Suppressor macrophage (primary cell): Measurements from ENCODE around the gene ITPK1.

Source experiments
- DNase-seq, 4 experiments: peaks; one replicate each; pipeline ENCODE4 v3.0.0-alpha.2; 2020 to 2022

The ITPK1 gene

DNA sequence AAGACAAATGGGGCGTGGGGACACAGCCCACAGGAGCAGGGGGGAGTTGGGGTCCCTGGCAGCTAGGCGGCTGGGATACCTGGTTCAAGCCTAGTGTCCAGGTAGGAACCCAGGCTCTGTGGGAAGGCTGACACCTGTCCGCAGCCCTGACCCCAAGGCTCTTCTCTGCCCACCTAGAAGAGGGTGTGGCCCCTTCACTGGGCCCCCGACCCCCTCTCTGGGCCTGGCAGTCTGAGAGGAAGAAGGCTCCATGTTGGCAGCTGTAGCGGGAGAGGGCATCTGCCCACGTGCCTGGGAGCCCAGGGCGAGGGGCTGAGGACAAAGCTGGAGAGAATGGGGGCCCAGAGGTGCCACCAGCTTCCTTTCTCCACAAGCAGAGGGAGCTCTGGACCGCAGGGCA lies 182.2 kb downstream of the ITPK1 start:
- DNase-seq, result no peak

DNA sequence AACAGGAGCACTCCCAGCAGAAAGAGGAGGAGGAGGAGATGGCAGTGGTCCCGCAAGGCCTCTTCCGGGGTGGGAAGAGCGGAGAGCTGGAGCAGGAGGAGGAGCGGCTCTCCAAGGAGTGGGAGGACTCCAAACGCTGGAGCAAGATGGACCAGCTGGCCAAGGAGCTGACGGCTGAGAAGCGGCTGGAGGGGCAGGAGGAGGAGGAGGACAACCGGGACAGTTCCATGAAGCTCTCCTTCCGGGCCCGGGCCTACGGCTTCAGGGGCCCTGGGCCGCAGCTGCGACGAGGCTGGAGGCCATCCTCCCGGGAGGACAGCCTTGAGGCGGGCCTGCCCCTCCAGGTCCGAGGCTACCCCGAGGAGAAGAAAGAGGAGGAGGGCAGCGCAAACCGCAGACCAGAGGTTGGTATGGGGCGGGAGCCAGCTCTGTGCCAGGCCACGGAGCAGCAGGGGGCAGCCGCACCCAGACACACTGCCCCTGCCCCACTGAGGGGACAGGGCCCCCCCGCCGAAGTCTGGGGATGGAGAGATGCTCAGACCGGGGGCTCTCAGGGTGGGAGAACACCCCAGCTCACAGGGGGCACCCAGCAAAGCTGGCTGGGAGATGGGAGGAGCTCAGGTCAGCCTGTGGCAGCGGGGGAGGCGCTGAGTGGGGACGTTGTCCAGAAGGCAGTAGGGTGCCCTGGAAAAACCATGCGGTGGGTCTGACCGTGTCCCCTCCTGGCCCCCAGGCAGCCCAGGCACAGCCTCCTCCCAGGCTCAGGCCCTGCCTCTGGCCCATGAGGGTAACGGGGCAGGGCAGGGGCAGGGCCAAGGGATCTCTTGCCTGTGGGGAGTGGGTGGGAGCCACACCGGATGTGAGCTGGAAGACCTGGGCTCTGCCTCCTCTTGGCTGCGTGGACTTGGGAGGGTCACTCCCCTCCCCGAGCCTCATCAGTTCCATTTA lies 183.0 kb downstream of the ITPK1 start:
- DNase-seq, result no peak

DNA sequence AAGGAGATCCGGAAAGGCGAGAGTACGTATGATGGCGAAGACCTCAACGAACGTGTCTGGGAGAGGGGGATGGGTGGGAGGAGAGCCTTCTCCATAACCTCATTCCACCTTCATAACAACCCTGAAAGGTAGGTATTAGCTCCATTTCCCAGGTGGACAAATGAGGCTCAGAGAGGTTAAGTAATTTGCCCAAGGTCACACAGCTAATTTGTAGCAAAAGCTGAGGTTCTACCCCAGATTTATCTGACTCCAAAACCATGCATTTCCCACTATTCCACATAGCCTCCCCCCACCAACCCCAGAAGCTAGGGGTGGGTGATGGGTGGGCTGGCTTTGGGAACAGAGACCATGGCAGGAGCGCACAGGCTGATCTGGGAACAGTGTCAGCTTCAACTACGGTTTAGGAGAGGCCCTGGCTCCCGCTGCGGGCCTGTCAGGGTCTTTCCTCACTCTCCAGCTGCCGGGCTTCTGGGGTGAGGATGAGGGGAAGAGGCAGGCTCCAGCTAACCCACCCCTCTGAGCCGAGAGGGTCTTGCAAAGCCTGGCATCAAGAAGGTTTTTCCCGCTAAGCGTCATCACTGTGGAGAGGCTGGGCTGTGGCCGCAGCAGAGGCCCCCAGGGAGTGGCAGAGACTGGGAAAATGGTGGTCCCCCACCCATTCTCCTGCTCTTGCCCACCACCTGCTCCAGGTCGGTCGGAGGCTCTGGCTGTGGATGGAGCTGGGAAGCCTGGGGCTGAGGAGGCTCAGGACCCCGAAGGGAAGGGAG lies 183.9 kb downstream of the ITPK1 start:
- no peak for DNase-seq

- no peak for DNase-seq
Observed at GRCh38 chr14:92930737-92931602, 184.8 kb downstream of the ITPK1 start.

- DNase-seq, result no peak
Observed at GRCh38 chr14:92929689-92930608, 185.8 kb downstream of the ITPK1 start.

- DNase-seq, result no peak
Observed at GRCh38 chr14:92928961-92929688, 186.6 kb downstream of the ITPK1 start.

- no peak for DNase-seq
Observed at GRCh38 chr14:92928258-92928629, 187.5 kb downstream of the ITPK1 start.

- no peak for DNase-seq
Observed at GRCh38 chr14:92927349-92928257, 188.1 kb downstream of the ITPK1 start.

DNA sequence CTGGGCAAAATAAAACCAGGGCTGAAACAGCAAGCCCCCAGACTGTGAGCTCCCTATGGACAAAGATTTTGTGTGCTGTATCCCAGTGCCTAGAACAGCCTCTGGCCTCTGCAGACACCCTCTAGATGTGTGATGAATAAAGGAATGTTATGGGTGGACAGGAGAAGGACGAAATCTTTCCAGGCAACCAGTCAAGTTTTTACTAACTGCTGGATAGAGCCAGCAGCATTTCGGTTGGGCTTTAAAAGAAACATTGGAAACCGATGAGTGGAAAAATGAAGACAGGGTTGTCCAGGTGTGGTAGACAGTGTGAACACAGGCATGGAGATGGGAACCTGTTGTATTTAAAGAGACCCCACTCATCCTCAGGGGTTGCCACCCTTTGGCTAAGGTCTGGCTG lies 188.8 kb downstream of the ITPK1 start:
- no peak for DNase-seq

- DNase-seq, result no peak
Observed at GRCh38 chr14:92926180-92926845, 189.4 kb downstream of the ITPK1 start.

DNA sequence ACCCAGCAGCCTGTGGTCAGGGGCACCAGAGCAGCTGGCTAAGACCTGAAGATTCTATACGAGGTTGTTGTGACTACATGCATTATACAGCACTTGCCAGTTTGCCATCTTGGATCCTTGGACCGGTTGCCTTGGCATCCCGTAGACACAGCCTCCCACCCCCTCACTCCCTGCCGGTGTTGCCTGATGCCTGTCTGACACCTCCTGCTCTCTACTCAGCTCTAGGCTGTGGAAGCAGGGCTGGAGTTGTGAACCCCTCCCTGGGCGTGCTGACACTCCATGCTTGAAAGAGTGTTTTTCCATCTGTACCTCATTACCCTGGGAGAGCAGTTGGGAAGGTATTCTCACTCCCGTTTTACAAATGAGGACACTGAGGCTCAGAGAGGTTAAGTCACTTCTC lies 190.3 kb downstream of the ITPK1 start:
- DNase-seq, result no peak

DNA sequence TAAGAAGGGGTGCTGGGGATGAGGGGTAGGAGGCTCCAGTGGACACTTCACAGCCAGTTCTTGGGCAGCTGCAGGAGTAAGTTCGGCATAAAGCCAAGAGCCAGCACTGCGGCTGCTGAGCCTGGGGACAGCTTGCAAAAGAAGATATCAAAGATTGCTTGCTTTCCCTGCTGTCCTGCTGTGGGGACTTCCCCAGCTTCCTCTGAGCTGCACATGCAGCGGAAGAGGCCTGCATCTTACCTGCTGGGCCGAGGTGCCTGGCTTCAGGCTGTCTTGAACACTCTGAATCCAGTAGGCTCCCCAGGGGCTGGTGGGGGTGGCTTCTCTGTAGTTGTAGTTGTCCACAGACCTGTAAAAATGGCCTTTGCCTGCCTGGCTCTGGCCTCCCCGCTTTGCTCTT lies 191.5 kb downstream of the ITPK1 start:
- no peak for DNase-seq

DNA sequence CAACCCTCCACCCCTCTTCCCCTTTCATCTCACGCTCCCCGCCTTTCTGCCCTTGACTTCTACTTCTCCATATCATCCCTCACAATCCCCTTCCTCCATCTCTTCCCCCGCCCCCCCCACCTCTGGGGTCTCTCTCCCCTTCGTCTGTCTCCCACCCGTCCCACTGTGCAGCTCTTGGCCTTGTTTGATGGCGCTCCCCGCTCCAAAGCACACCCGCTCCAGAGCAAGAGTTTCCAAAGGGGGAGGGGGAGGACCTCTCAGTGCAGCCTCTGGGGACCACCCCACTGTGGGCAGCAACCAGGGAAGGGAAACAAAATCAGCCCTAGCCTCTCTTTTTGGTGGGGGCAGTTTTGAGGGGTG lies 192.0 kb downstream of the ITPK1 start:
- no peak for DNase-seq

DNA sequence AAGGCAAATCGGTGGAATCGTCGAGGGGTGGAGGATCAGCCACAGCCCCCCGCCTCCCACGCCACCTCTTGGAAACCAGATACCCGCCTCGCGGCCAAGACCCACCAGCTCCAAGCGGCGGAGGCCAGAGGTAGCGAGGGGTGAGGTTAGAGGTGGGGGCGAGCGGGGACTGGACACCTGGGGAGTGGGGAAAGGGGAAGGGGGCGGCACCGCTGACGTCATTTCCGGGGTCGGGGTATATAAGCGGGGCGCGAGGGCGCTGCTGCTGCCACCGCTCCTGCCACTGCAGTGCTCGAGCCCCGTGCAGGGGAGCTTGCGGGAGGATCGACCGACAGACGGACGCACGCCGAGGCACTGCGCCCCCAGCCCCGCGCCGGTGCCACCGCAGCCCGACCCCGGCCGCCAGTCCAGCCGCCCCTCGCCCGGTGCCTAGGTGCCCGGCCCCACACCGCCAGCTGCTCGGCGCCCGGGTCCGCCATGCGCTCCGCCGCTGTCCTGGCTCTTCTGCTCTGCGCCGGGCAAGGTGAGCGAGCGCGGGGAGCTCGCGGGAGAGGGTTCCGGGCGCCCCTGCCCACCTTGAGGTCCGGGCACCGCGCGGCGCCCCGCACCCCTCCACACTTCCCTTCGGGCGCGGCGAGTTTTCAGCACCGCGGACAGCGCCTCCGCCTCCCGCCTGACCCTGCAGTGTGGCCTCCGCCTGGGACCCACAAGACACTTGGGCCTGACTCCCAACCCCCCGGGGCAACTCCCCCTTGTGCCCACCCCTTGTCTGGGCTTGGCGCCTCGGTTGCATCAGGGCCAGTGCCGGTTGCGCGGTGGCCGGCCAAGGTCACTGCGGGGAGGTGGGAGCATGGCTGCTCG lies 192.6 kb downstream of the ITPK1 start, which contains the start of gene CHGA:
Gene CHGA, plus strand, starts transcription at position 268 of the 861 bp plus-strand sequence. Its CDS starts 210 bp downstream, at position 478.
- peak; percentile 69 to 86 (median 77) for DNase-seq

- DNase-seq, result no peak
Observed at GRCh38 chr14:92922155-92922735, 193.5 kb downstream of the ITPK1 start.

- no peak for DNase-seq
Observed at GRCh38 chr14:92920001-92920400, 195.7 kb downstream of the ITPK1 start.

GRCh38 chr14:92917956-92918355 lies 197.8 kb downstream of the ITPK1 start:
- no peak for DNase-seq
